Thoracic aorta (tissue), 2 donors: ENCODE data around the gene FBN3. TPM values are rescaled to one million over a fixed set of nuclear protein-coding genes. Genes with fewer than 3 reads are reported as not detected.

Experiments used
- ATAC-seq: fragments of 150-250 bp; one replicate; pipeline ENCODE4 v1.8.0; 2017; ENCODE audit warnings: low read depth; ENCODE audit not compliant: insufficient number of reproducible peaks, low FRiP score
- DNase-seq: peaks from one replicate; pipeline ENCODE4 v3.0.0-alpha.2; 2020; ENCODE audit warnings: low spot score
- H3K27ac ChIP-seq, 2 donors: fragments of 200-600 bp; sonication (generic); 1 replicate in 1 of 2; 2 replicates in 1 of 2; pipeline ENCODE4 v1.5.1; 2016; ENCODE audit warnings: mild to moderate bottlenecking in 2 of 2, moderate library complexity in 2 of 2
- H3K27me3 ChIP-seq: fragments of 200-600 bp; sonication (generic); replicated peaks from 2 replicates; pipeline ENCODE4 v1.6.0; 2016; ENCODE audit warnings: mild to moderate bottlenecking; ENCODE audit not compliant: insufficient read depth
- H3K36me3 ChIP-seq: fragments of 200-600 bp; sonication (generic); one replicate; pipeline ENCODE4 v1.5.1; 2016
- H3K4me1 ChIP-seq, 2 donors: fragments of 200-600 bp; sonication (generic); 1 replicate in 1 of 2; 2 replicates in 1 of 2; pipeline versions ENCODE4 v1.5.1 to v1.6.0; 2016; ENCODE audit warnings: low read depth in 2 of 2, mild to moderate bottlenecking in 1 of 2; ENCODE audit not compliant: control insufficient read depth in 1 of 2
- H3K4me3 ChIP-seq: fragments of 200-600 bp; sonication (generic); 2 replicates; pipeline ENCODE4 v1.5.1; 2016; ENCODE audit warnings: mild to moderate bottlenecking
- H3K9me3 ChIP-seq: fragments of 200-600 bp; sonication (generic); 2 replicates; pipeline ENCODE4 v1.5.1; 2016
- total RNA-seq, 2 donors: library from RNA; depleted of rRNA; stranded (reverse); fragments of >200 nt; gene quantifications; one replicate each; pipeline versions ENCODE4 v1.1.0 to v1.2.3, GENCODE V29; 2016
- TF ChIP-seq, protein P1 (sequence below): fragments of 200-600 bp; sonication (generic); IDR thresholded peaks from one replicate; pipeline ENCODE4 v1.5.1; 2019; ENCODE audit warnings: antibody characterized with exemption

Gene FBN3
- total RNA-seq, 2 donors from 2014 or later = not detected

DNA sequence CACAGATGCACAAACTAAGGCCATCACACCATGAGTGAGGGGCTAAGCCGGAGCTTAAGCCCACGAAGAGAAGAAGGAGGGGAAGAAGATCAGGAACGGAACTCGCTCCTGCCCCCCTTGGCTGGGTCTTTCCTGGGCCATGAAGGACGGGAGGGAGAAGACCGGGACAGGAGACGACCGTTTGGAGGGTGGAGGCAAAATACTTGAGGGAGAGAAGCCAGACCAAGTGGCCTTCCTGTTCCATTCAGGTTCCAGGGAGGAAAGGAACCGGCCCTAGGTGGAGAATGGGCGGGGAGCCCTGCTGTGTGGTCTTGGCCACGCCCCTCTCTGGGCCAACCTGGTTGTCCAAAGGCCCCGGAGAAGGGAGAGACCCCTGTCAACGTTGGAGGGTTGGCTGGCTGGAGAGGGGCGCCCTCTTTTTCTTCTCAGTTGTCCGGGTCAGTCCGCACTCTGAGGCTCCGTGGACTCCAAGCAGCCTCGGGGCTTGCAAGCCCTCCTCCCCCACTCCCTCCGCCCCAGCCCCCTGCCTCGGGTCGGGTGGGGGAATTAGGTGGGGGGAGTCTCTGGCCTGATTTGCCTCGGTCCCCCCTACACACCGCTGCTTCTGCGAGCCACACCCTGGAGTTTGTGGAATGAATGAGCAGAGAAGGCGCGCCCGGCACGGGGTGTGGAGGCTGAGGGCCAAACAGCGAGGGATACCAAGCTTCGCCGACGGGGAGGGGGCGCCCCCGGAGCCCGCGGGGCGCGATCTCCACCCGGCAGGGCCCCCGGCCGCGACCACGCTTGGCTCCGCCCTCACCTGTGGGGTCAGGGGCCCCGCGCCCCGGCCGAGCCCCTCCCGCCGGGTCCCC, 757 bp downstream of the FBN3 start:
- TF ChIP-seq, protein P1, sequence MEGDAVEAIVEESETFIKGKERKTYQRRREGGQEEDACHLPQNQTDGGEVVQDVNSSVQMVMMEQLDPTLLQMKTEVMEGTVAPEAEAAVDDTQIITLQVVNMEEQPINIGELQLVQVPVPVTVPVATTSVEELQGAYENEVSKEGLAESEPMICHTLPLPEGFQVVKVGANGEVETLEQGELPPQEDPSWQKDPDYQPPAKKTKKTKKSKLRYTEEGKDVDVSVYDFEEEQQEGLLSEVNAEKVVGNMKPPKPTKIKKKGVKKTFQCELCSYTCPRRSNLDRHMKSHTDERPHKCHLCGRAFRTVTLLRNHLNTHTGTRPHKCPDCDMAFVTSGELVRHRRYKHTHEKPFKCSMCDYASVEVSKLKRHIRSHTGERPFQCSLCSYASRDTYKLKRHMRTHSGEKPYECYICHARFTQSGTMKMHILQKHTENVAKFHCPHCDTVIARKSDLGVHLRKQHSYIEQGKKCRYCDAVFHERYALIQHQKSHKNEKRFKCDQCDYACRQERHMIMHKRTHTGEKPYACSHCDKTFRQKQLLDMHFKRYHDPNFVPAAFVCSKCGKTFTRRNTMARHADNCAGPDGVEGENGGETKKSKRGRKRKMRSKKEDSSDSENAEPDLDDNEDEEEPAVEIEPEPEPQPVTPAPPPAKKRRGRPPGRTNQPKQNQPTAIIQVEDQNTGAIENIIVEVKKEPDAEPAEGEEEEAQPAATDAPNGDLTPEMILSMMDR = no peak
- no peak for ATAC-seq
- no peaks in the 10 kb centered on the region for H3K9me3 ChIP-seq
- H3K27me3 ChIP-seq = peaks cover 7% of the 10 kb centered on the region
- no peaks in the 10 kb centered on the region for H3K36me3 ChIP-seq
- no peaks in the 10 kb centered on the region for H3K4me1 ChIP-seq
- no peak for DNase-seq
- no peak overlapping the region for H3K27ac ChIP-seq
- H3K4me3 ChIP-seq = no peak overlapping the region

DNA sequence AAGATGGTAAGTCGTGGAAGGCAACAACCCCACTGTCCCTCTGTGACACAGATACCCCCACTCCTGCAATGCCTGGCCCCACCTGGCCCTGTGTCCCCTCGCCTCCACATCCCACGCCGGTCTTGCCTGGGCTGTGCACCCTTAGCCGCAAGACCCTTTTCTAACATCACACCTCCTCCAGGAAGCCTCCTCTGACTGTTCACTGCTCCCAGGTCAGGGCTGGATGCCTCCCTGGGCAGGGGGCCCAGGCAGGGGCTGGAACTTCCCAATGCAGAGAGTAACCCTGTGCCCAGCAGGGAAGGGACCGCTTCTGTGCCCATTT, 1.3 kb downstream of the FBN3 start:
- Histone ChIP-seq H3K36me3 (no peaks in the 10 kb centered on the region), H3K9me3 (no peaks in the 10 kb centered on the region)

DNA sequence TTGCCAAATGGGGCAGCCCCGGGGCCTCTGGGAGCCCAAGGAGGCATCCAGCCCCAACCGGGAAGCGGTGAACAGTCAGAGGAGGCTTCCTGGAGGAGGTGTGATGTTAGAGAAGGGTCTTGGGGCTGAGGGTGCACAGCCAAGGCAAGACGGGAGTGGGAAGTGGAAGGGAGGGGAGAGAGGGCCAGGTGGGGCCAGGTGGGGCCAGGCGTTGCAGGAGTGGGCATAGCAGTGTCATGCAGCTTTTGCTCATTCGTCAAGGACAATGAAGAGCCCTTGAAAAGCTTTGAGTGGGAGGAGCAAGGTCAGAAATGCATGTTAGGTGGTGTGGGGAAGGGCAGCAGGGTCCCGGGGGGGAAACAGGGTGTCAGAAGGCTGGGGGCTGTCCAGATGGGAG, 1.8 kb downstream of the FBN3 start:
- H3K36me3 ChIP-seq = no peaks in the 10 kb centered on the region
- peaks cover 0 to 7% of the 10 kb centered on the region in 2 donors for H3K4me1 ChIP-seq
- TF ChIP-seq, protein P1 = no peak
- no peak for ATAC-seq
- DNase-seq = no peak
- H3K27me3 ChIP-seq = peaks cover 7% of the 10 kb centered on the region
- H3K4me3 ChIP-seq = no peak overlapping the region
- H3K9me3 ChIP-seq = no peaks in the 10 kb centered on the region
- no peak overlapping the region for H3K27ac ChIP-seq

More for the DNA sequence above, 1.3 kb downstream of the FBN3 start:
- H3K4me3 ChIP-seq = no peak overlapping the region
- H3K4me1 ChIP-seq = peaks cover 0 to 5% of the 10 kb centered on the region in 2 donors
- TF ChIP-seq, protein P1 = no peak
- peaks cover 7% of the 10 kb centered on the region for H3K27me3 ChIP-seq
- no peak for ATAC-seq
- no peak overlapping the region for H3K27ac ChIP-seq
- no peak for DNase-seq

GRCh38 chr19:8146877-8147581, 2.4 kb downstream of the FBN3 start:
- Histone ChIP-seq H3K9me3 (no peaks in the 10 kb centered on the region), H3K4me1 (peaks cover 0 to 7% of the 10 kb centered on the region in 2 donors), H3K27me3 (peaks cover 7% of the 10 kb centered on the region), H3K4me3 (no peak overlapping the region), H3K36me3 (no peaks in the 10 kb centered on the region), H3K27ac (no peak overlapping the region)
- ATAC-seq = no peak
- TF ChIP-seq, protein P1 = no peak
- no peak for DNase-seq

DNA sequence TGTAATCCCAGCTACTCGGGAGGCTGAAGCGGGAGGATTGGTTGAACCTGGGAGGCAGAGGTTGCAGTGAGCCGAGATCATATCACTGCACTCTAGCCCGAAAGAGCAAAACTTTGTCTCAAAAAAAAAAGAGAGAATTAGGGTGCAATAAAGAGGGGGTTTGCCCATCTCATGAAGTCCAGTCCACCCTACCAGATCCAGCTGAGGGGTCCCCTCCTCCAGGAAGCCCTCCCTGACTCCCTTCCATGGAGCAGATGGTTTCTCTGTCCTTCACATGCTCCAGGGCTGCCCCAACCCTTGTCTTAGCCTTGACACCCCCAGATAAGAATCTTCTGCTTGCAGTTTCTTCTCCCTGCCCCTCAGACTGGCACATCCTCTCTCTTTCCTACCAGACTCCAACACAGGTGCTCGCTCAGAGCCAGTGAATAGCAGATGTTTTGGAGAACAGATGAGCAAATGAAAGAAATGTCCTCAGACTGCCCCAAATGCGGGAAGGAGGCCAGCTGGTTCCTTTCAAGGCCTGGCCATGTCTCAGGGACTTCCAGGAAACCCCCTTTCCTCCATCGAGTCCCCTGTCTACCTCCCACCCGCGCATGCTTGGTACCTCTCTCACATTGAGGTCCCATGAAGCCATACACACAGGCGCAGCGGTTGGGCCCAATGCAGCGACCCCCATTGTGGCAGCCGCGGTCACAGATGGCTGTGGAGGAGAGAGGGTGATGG, 5.0 kb downstream of the FBN3 start:
- H3K9me3 ChIP-seq = no peaks in the 10 kb centered on the region
- H3K27ac ChIP-seq = no peak overlapping the region
- H3K4me3 ChIP-seq = no peak overlapping the region
- no peak for ATAC-seq
- DNase-seq = no peak
- peaks cover 0 to 7% of the 10 kb centered on the region in 2 donors for H3K4me1 ChIP-seq
- TF ChIP-seq, protein P1 = no peak
- H3K36me3 ChIP-seq = no peaks in the 10 kb centered on the region
- H3K27me3 ChIP-seq = no peaks in the 10 kb centered on the region
